Stimulated activated naive B cell treated with anti-CD40 and anti-IgM and Interleukin-4, amounts not matched to agents 10 μg/mL and 1 μg/mL and 100 μg/mL, for 72 hours (primary cell): ENCODE results near the gene GPR157.
A peak's percentile ranks its signal among the peaks of the same experiment; 100 is the strongest.
"Not testable (repeated sequence)": the region's sequence is repeated elsewhere in the genome, so short reads cannot be mapped to it uniquely, and the experiment has no call there.

Experiments
- ATAC-seq, 2 donors: fragments of 150-1000 bp; cut with Tn5 transposase; replicated peaks; 2 replicates each; pipeline ENCODE4 v1.10.0; 2021; ENCODE audit warnings: moderate library complexity in 1 of 2
- DNase-seq: peaks from one replicate; pipeline ENCODE4 v3.0.0; 2021
- H3K27ac Mint-ChIP-seq: one replicate; pipeline ENCODE4 v1.8.0; 2022; ENCODE audit warnings: mild to moderate bottlenecking, mixed read lengths
- H3K27me3 Mint-ChIP-seq, 2 donors: one replicate each; pipeline ENCODE4 v1.8.0; 2022; ENCODE audit warnings: mixed read lengths in 2 of 2
- H3K36me3 Mint-ChIP-seq, 2 donors: one replicate each; pipeline ENCODE4 v1.8.0; 2022; ENCODE audit warnings: mixed read lengths in 2 of 2, mild to moderate bottlenecking in 1 of 2
- H3K4me1 Mint-ChIP-seq, 2 donors: one replicate each; pipeline ENCODE4 v1.8.0; 2022; ENCODE audit warnings: mixed read lengths in 2 of 2, mild to moderate bottlenecking in 1 of 2
- H3K4me3 Mint-ChIP-seq, 2 donors: one replicate each; pipeline ENCODE4 v1.8.0; 2022; ENCODE audit warnings: mild to moderate bottlenecking in 2 of 2, mixed read lengths in 2 of 2, moderate library complexity in 1 of 2
- H3K9me3 Mint-ChIP-seq, 2 donors: one replicate each; pipeline ENCODE4 v1.8.0; 2022; ENCODE audit warnings: mixed read lengths in 2 of 2, mild to moderate bottlenecking in 1 of 2

GPR157 gene

DNA sequence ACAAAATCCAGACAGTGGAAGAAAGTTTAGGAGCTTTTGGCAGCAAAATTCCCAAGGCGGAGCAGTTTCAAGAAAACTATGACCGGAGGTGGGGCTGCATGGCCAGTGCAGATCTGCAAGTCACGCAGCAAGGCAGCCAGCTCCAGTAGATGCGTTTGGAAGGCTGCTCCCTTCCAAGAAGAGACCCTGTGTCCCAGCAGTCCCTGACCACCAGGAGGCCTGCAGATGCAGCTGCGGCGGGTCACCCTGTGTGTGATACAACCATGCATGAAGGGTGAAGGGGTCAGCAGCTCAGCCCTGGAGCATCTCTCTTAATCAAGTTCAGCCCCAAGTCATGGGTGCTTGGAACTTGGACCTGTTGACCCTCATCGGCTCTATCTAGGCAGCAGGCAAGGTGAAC, 29.3 kb downstream of the GPR157 start:
- Mint-ChIP-seq H3K4me3 (no peak overlapping the region), H3K36me3 (peaks cover 12 to 30% of the 10 kb centered on the region in 2 donors), H3K27ac (no peak overlapping the region), H3K9me3 (peaks cover 3 to 4% of the 10 kb centered on the region in 2 donors), H3K27me3 (peaks cover 0 to 5% of the 10 kb centered on the region in 2 donors), H3K4me1 (no peaks in the 10 kb centered on the region)
- no peak for DNase-seq
- no peak for ATAC-seq

DNA sequence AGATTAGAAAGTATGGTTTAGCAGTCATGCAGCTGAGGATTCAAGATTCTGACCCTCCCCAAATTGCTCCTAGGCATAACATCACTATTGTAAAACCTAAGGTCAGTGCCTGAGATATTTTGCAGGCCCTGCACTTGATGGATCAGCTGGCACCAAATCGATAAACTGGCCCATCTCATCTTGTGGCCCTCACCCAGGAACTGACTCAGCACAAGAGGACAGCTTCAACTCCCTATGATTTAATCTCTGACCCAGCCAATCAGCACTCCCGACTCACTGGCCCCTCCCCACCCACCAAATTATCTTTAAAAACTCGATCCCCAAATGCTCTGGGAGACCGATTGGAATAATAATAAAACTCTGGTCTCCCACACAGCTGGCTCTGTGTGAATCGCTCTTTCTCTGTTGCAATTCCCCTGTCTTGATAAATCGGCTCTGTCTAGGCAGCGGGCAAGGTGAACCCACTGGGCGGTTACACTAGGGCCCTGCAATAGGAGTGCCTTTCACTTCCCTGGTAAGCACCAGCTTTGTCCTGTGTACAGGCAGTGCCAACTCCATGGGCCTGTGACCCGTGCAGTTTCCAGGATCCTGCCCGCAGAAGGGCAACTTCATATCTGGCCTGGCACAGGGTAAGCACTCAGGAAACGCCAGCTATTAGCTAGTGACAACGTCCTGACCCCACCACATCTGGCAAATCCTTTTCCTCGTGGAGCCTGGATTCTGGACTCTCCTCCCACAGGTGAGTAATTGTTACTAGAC, 30.8 kb downstream of the GPR157 start:
- no peaks in the 10 kb centered on the region for H3K4me1 Mint-ChIP-seq
- ATAC-seq (no peak), DNase-seq (no peak)
- peaks cover 9 to 18% of the 10 kb centered on the region in 2 donors for H3K36me3 Mint-ChIP-seq
- H3K27me3 Mint-ChIP-seq = peaks cover 0 to 5% of the 10 kb centered on the region in 2 donors
- H3K9me3 Mint-ChIP-seq = peaks cover 3 to 4% of the 10 kb centered on the region in 2 donors
- no peak overlapping the region for H3K27ac Mint-ChIP-seq
- no peak overlapping the region for H3K4me3 Mint-ChIP-seq

DNA sequence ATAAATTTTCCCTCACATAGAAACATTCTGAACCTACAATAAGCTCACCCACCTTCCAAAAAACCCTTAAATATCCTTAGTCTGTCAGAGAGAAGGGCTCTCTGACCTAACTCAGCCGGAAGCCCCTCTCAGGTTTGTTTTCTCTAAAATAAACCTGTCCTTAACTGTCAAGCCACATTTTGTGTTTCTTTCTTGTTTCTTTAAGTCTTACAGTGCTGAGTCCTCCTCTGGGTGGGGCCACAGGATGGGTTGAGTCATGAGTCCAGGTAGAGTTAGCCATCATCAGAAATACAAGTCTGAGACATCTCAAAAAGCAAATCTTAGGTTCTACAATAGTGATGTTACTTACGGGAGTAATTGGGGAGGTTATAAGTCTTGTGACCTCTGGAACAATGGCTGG, 33.1 kb downstream of the GPR157 start:
- Mint-ChIP-seq H3K4me3 (no peak overlapping the region), H3K9me3 (peaks cover 3 to 4% of the 10 kb centered on the region in 2 donors), H3K4me1 (no peaks in the 10 kb centered on the region), H3K27ac (no peak overlapping the region), H3K27me3 (peaks cover 0 to 5% of the 10 kb centered on the region in 2 donors), H3K36me3 (peaks cover 4 to 12% of the 10 kb centered on the region in 2 donors)
- ATAC-seq = no peak
- DNase-seq = no peak

DNA sequence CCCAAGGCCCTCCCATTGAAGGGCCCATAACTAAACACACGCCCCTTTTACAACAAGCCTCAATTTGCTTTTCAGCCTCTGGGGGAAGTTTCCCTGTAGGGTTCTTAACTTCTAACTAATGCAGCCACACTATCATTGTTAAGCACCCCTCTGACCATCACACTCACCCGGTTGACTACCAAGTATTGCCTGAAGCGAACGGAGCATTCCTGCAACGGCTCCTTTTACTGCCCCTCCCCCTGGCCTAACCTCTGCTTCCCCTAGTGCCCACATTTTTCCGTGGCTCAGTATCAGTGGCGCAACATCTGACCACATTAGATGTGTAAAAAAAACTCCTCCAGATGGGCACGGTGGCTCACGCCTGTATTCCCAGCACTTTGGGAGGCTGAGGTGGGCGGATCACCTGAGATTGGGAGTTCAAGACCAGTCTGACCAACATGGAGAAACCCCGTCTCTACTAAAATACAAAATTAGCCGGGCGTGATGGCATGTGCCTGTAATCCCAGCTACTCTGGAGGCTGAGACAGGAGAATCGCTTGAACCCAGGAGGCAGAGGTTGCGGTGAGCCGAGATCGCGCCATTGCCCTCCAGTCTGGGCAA, 34.8 kb downstream of the GPR157 start:
- H3K27ac Mint-ChIP-seq, H3K4me1 Mint-ChIP-seq, H3K27me3 Mint-ChIP-seq, H3K36me3 Mint-ChIP-seq, DNase-seq, H3K9me3 Mint-ChIP-seq, H3K4me3 Mint-ChIP-seq: not testable (repeated sequence)
- ATAC-seq = peak; percentile 29 to 33

DNA sequence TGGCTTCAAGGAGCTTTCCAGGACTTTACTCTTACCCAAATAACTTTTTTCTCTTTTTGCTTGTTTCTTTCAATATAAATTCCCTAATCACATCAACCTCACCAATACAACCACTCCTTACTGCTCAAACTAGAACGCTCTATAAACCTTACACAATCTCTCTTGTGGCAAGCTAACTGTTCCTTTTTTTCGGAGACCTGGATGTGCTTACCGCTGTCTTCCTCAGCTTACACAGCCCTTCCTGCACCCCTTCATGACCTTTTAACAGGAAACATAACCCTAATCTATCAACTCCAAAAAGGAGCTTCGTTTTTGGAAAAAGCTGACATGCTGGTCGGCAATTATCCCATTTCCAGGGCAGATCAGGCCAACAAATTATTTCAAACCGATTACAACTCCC, 35.3 kb downstream of the GPR157 start:
- Mint-ChIP-seq H3K36me3 (peaks cover 4% of the 10 kb centered on the region in 2 donors), H3K4me3 (no peak overlapping the region), H3K27me3 (peaks cover 0 to 5% of the 10 kb centered on the region in 2 donors), H3K27ac (no peak overlapping the region), H3K9me3 (peaks cover 3 to 4% of the 10 kb centered on the region in 2 donors), H3K4me1 (no peaks in the 10 kb centered on the region)
- no peak for ATAC-seq
- DNase-seq = no peak

DNA sequence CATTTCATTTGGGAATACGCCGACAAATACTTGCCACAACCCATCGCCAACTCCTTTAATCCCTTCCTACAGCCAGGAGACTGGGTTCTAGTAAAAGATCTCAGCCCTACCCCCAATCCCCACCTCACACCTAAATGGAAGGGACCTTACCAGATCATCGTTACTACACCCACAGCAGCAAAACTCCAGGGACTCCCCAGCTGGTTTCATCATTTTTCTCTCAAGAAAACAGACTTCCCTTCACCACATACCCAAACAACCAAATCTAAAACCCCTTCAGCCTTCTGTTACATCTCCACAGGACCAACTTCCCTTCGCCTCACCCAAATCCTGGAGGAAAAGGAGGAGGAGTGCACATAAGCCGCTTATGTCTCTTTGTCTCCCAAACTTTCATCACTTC, 35.8 kb downstream of the GPR157 start:
- DNase-seq (no peak), ATAC-seq (no peak)
- H3K27ac Mint-ChIP-seq = no peak overlapping the region
- H3K4me1 Mint-ChIP-seq = no peaks in the 10 kb centered on the region
- peaks cover 3 to 4% of the 10 kb centered on the region in 2 donors for H3K9me3 Mint-ChIP-seq
- no peak overlapping the region for H3K4me3 Mint-ChIP-seq
- H3K36me3 Mint-ChIP-seq = peaks cover 4% of the 10 kb centered on the region in 2 donors
- peaks cover 0 to 7% of the 10 kb centered on the region in 2 donors for H3K27me3 Mint-ChIP-seq

DNA sequence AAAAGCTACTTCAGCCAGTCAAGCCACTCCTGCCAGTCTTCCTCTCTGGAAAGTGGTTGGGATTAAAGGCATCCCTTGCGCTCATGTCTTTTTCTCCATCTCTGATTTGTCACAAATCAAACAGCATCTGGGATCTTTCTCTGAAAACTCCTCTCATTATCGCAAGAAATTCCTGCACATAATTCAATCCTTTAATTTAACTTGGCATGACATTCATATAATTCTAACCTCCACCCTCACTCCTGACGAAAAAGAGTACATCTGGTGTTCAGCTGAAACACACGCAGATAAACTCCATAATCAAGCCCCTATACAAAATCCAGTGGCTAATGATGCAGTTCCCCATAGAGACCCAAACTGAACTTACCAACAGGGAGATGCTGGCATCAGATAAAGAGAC, 40.1 kb downstream of the GPR157 start:
- no peak for DNase-seq
- Mint-ChIP-seq H3K4me1 (peaks cover 18 to 20% of the 10 kb centered on the region in 2 donors), H3K27me3 (peaks cover 15 to 27% of the 10 kb centered on the region in 2 donors), H3K36me3 (peaks cover 0 to 3% of the 10 kb centered on the region in 2 donors), H3K4me3 (no peak overlapping the region), H3K27ac (no peak overlapping the region), H3K9me3 (peaks cover 0 to 4% of the 10 kb centered on the region in 2 donors)
- ATAC-seq = no peak

DNA sequence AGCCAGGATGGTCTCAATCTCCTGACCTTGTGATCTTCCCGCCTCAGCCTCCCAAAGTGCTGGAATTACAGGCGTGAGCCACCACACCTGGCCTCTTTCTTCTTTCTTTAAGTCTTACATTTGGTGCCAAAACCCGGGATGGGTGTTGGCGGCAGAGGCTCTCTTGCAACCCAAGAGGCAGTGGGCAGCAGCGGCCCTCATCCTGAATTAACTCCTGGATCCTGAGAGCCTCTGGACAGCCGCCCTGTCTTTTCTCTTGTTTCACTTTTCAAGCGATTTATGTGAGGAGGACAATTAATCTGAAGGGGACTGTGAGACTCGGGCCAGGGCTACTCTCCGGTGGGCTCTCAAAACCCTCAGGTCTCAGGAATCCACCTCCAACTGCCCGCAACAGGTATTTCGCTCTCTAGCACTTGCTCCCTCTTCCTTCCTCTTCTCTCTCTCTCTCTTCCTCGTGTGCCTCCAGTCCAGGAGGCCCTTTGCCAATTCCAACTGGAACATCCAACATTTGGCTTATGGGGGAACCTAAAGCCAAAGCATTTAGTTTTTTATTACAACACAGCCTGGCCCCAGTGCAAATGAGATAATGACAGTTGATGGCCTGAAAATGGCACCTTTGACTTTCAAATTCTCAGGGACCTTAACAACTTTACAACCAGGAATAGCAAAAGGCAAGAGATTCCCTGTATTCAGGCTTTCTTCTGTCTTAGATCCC, 41.3 kb downstream of the GPR157 start:
- Mint-ChIP-seq H3K27ac (no peak overlapping the region), H3K36me3 (peaks cover 0 to 3% of the 10 kb centered on the region in 2 donors), H3K4me1 (peaks cover 25 to 31% of the 10 kb centered on the region in 2 donors), H3K27me3 (peaks cover 17 to 29% of the 10 kb centered on the region in 2 donors), H3K9me3 (peaks cover 0 to 4% of the 10 kb centered on the region in 2 donors), H3K4me3 (no peak overlapping the region)
- DNase-seq = no peak
- no peak for ATAC-seq

DNA sequence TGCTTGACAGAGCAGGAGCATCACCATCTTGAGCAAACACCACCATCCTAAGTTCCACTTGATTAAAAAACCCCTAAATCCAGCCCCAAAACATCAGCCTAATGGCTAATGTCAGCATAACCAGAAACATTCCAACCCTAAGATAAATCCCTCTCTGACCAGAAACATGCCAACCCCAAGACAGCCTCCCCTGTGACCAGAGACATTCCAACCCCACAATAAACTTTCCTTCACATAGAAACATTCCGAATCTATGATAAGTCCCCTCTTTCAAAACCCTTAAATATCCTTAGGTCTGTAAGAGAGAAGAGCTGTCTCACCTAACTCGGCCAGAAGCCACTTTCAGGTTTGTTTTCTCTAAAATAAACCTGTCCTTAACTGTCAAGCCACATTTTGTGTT, 42.1 kb downstream of the GPR157 start:
- ATAC-seq (no peak), DNase-seq (no peak)
- peaks cover 0 to 3% of the 10 kb centered on the region in 2 donors for H3K36me3 Mint-ChIP-seq
- H3K4me3 Mint-ChIP-seq = no peak overlapping the region
- peaks cover 18 to 31% of the 10 kb centered on the region in 2 donors for H3K27me3 Mint-ChIP-seq
- H3K4me1 Mint-ChIP-seq = peaks cover 31 to 39% of the 10 kb centered on the region in 2 donors
- peaks cover 0 to 4% of the 10 kb centered on the region in 2 donors for H3K9me3 Mint-ChIP-seq
- no peak overlapping the region for H3K27ac Mint-ChIP-seq

DNA sequence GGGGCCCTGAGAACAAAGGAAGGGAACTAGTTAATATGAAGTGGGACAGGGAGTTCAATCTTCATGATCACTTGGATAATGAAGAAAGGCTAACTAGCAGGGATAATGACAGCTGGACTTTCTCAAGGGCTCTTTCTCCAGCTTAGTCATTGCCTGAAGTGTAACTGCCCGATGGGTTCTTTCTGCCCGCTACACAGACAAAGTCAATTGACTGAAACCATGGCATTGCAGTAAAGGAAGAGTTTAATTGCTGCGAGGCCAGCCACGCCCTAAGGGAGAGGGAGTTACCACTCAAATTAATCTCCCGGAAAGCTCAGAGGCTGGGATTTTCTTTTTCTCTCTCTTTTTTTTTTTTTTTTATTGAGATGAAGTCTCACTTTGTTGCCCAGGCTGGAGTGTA, 42.9 kb downstream of the GPR157 start:
- Mint-ChIP-seq H3K4me1 (peaks cover 33 to 46% of the 10 kb centered on the region in 2 donors), H3K9me3 (peaks cover 0 to 4% of the 10 kb centered on the region in 2 donors), H3K27me3 (peaks cover 18 to 31% of the 10 kb centered on the region in 2 donors), H3K36me3 (peaks cover 0 to 3% of the 10 kb centered on the region in 2 donors), H3K4me3 (no peak overlapping the region), H3K27ac (no peak overlapping the region)
- DNase-seq = no peak
- no peak for ATAC-seq

DNA sequence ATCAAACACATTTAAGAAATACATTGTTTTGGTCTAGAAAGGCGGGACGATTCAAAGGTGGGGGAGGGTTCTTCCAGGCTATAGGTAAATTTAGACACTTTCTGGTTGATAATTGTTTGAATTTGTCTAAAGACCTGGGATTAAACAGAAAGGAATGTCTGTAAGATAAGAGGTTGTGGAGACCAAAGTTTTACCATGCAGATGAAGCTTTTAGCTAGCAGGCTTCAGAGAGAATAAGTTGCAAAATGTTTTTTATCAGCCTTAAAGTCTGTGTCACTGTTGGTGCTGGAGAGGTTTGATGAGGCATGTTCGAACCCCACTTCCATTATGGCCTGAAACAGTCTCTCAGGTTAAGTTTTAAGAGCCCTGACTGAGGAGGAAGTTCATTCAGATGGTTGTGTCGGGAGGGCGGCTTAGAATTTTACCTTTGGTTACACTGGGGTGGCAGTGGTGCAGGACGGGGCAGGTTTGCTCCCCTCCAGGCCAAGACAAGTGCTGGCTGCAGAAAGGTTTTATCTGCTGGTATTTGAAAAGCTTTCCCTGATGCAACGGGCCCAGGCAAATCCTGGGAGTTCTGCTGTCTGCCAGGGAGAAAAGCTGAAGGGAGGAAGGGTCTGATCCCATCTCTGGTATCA, 43.5 kb downstream of the GPR157 start:
- DNase-seq (no peak), ATAC-seq (peak in 1 of 2 donors; percentile 49)
- Mint-ChIP-seq H3K27ac (peak overlapping the region; percentile 27), H3K36me3 (peaks cover 0 to 3% of the 10 kb centered on the region in 2 donors), H3K9me3 (peaks cover 0 to 4% of the 10 kb centered on the region in 2 donors), H3K4me3 (no peak overlapping the region), H3K27me3 (peaks cover 18 to 31% of the 10 kb centered on the region in 2 donors), H3K4me1 (peaks cover 34 to 52% of the 10 kb centered on the region in 2 donors)

DNA sequence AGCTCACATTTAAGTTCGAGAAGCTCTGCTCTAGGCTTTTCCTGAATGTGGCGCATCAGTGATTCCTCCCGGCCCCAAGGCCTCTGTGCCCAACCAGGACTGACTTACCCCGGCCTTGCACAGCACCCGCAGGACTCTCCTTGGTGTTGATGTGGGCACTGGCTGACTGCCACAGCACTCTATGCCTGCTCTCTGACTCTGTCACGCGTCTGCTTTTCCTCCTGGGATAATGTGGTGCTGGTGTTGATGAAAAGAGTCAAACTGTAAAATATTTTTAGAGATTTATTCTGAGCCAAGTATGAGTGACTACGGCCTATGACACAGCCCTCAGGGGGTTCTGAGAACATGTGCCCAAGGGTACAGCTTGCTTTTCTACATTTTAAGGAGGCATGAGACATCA, 44.0 kb downstream of the GPR157 start:
- peaks cover 37 to 57% of the 10 kb centered on the region in 2 donors for H3K4me1 Mint-ChIP-seq
- DNase-seq (no peak), ATAC-seq (peak in 1 of 2 donors; percentile 29)
- H3K9me3 Mint-ChIP-seq = peaks cover 0 to 4% of the 10 kb centered on the region in 2 donors
- peak overlapping the region in 1 of 2 donors; percentile 18 for H3K4me3 Mint-ChIP-seq
- peaks cover 20 to 33% of the 10 kb centered on the region in 2 donors for H3K27me3 Mint-ChIP-seq
- peak overlapping the region; percentile 27 for H3K27ac Mint-ChIP-seq
- H3K36me3 Mint-ChIP-seq = peaks cover 0 to 4% of the 10 kb centered on the region in 2 donors

DNA sequence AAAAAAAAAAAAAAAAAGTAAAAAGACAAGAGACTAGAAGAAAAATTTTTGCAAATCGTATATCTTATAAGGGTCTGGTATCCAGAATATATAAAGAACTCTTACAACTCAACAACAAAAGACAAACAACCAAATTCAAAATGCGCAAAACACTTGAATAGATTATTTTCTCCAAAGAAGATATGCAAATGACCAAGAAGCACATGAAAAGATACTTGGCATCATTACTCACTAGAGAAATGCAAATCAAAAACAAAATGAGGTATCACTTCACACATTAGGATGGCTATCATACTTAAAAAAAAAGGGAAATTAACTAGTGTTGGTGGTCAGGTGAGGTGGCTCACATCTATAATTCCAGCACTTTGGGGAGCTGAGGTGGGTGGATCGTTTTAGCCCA, 47.4 kb downstream of the GPR157 start:
- H3K9me3 Mint-ChIP-seq = no peaks in the 10 kb centered on the region
- no peak overlapping the region for H3K4me3 Mint-ChIP-seq
- peaks cover 18 to 31% of the 10 kb centered on the region in 2 donors for H3K27me3 Mint-ChIP-seq
- H3K36me3 Mint-ChIP-seq = peaks cover 0 to 3% of the 10 kb centered on the region in 2 donors
- DNase-seq (no peak), ATAC-seq (no peak)
- peaks cover 50 to 82% of the 10 kb centered on the region in 2 donors for H3K4me1 Mint-ChIP-seq
- H3K27ac Mint-ChIP-seq = no peak overlapping the region

DNA sequence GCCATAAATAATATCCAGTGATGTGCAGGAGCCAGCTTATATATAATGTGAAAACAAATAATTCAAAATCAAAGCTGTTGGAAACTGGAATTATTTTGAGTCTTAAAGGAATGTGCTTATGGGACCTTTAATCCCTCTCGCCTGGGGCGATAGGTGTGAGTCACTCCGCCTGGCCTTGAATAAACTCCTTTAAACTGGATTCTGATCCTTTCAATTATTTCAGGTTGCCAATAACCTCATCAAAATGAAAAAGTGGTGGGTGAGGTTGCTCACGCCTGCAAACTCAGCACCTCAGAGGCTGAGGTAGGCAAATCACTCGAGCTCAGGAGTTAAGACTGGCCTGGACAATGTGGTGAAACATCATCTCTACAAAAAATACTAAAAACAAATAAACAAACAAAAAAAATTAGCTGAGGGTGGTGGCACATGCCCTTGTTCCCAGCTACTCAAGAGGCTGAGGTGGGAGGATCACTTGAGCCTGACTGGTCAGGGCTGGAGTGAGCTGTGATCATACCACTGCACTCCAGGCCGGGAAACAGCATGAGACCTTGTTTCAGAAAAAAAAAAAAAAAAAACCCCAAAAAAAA, 48.1 kb downstream of the GPR157 start:
- DNase-seq = no peak
- no peaks in the 10 kb centered on the region for H3K9me3 Mint-ChIP-seq
- no peak overlapping the region for H3K4me3 Mint-ChIP-seq
- no peak overlapping the region for H3K27ac Mint-ChIP-seq
- ATAC-seq = no peak
- peaks cover 18 to 31% of the 10 kb centered on the region in 2 donors for H3K27me3 Mint-ChIP-seq
- H3K36me3 Mint-ChIP-seq = peaks cover 0 to 3% of the 10 kb centered on the region in 2 donors
- peaks cover 53 to 87% of the 10 kb centered on the region in 2 donors for H3K4me1 Mint-ChIP-seq
